GM21381 (cell line): Measurements from ENCODE around the gene ARFGAP1.

ENCODE experiments used
- ATAC-seq: cut with Tn5 transposase; IDR thresholded peaks from one replicate; pipeline ENCODE4 v1.9.1; 2021; ENCODE audit warnings: mild to moderate bottlenecking, moderate library complexity; ENCODE audit not compliant: unreplicated experiment

The ARFGAP1 gene

DNA sequence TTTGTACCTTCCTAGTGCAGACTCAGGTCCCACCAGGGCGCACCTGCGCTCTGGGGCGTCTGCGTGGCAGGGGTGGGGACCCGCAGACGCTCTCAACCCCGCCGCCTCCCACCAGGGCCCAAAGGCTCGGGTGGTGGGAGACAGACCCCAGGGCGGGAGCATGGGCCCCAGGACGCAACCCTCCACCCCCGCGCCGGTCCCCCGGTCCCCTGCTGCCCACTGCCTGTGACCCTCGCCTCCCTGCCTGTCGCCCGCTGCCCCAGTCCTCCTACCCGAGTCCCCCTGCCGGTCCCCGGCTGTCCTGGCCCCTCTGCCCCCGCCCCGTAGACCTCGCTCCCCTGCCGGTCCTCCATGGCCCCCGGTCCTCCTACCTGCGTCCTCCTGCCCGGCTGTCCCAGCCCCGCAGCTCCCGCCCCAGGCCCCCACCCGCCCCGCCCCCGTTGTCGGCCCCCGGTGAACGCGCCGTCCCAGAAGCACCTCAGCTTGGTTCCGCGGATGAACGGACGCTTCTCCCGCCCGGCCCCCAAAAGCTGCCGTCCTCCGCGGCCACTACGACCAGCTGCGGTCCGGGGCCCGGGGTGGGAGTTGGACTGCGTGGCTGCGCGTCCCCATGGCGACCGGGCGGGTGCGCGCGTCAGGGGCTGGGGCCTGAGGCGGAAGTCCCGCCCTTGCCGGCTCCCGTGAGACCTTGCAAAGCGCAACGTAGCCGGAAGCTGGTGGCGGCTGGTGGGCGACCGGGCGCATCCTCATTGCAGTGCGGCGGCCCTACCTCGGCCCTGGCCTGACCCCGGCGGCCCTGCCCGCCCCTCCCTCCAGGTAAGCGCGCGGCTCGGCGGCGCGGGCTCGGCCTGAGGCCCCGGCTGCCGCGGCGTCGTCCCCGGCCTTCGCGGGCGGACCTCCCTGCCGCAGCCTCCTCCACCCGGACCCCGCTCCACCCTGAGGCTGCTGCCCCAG lies at the start of gene ARFGAP1:
Gene ARFGAP1, plus strand, starts transcription at position 709 of the 954 bp plus-strand sequence. CDS start 2,768 bp downstream, outside the sequence.
- ATAC-seq = peak; percentile 87

DNA sequence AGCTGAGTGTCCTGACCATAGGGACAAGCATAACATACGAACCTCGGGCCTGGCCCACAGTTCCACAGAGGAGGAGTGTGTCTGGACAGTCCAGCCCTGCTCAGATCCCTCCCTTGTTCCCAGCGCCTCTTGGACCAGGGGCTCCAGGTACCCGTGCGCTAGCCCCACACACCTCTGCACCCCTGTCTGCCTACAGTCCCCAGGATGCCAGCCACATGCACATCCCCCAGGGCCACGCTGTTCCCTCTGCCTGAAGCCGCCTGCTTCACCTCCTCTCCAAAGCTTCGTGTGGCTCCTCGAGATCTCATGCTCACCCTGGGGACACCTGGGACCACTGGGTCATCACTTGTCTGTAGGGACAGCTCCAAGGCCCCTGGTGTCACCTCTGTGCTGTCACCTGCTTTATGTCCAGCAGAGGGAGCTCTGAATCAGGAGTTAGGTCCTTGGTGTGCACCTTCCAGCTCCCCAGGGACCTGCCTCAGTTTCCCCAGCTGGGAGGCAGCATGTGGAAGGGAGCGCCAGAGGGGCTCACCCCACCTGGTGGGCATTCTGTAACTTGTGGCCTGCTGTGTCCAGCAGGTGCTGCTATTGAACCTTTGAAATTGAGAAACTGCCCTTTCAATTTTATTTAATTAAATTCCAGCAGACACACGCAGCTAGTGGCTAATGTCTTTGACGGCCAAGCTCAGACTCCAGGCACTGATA lies 49.3 kb upstream of the ARFGAP1 start:
- no peak for ATAC-seq

DNA sequence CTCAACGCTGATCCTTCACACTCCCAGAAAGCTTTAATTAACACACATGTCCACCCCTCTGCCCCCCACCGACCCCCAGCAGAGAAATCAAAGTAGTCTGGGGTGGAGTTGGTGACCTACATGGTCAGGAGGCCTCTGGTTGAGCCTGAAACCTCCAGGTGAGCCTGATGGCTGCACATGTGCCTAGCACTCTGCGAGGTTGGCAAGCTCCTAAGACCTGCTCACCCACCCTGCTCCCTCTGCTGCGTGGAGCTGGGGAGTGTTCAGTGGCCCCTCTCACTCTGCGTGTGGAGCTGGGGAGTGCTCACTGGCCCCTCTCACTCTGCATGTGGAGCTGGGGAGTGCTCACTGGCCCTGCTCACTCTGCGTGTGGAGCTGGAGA lies 48.8 kb upstream of the ARFGAP1 start:
- no peak for ATAC-seq

DNA sequence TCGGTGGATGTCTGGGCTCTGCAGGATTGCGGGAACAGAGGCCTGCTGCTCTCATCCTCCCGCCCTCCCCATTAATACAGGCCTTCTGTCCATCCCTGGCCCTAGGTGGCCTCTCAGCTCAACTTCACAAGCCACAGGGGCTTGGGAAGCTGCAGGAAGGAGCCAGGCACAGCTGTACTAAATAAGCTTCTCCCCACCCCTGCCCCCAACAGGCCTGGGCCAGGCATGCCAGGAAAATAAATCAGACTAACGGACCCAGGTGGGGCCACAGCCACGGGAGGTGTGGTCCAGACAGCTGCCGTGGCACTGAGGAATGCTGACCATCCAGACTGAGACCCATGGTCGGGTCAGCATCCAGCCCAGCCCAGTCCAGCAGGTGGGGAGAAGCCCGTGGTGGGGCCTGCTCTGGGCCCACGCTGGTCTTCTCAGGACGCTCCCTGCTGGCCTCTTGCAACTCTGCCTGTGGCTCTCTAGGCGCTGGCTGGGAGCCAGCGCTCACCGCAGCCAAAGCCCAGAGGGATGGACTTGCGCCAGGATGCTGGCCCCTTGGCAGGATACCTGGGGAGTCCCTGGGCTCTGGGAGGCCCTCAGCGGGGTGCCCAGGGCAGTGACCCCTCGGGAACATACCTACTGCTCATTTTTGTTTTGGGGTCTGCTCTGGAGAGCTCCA lies 48.1 kb upstream of the ARFGAP1 start:
- ATAC-seq = no peak

DNA sequence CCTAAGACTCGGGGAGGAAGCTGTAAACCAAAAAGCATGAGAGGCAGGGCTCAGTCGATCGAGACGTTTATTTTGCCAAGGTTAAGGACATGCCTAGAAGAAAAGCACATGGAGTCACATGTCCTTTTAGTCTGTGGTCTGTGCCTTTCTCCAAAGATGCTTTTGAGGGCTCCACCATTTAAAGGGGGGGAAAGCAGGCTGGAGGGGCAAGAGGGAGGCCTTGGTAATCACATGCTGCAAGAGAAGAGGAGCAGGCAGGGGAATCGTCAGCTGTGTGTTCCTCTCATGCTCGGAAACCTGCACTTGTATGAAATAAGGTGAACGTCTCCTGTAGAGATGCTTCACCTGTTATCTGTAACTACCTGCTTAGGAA lies 47.5 kb upstream of the ARFGAP1 start:
- no peak for ATAC-seq

DNA sequence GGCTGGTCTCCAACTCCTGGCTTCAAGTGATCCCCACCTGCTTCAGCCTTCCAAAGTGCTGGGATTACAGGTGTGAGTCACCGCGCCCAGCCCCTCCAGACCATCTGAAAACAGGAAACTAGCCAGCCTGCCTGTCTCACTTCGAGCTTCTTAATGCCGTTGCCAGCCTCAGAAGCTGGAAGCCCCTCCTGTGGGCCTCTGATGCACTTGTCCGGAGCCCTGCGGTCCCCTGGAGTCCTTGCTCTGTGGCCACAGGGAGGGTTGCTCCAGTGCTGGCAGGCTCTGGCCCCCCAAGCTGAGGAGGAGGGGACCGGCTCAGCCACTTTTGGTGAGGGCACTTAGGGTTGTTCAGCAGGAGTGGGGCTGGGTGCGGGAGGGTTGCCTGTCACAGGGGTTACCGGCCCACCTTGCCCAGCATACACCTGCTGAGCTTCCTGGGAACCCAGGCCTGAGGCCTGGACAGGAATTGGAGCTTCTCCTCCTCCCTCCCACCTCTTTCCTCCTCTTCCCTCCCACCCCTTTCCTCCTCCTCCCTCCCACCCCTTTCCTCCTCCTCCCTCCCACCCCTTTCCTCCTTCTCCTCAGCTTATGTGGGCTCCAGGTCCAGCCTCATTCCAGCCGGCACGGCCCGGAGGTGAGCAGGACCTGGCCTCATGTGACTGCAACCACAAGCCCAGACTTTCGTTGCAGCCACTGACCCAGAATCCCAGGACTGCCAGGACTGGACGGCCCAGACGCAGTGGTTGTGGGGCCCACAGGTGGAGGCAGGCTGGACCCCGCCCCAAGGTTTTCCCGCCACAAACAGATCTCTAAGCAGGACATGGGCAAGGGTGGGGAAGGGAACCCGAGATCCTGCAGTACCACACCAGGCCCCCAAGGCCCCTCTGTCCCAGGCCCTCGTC lies 46.3 kb upstream of the ARFGAP1 start:
- ATAC-seq = no peak

DNA sequence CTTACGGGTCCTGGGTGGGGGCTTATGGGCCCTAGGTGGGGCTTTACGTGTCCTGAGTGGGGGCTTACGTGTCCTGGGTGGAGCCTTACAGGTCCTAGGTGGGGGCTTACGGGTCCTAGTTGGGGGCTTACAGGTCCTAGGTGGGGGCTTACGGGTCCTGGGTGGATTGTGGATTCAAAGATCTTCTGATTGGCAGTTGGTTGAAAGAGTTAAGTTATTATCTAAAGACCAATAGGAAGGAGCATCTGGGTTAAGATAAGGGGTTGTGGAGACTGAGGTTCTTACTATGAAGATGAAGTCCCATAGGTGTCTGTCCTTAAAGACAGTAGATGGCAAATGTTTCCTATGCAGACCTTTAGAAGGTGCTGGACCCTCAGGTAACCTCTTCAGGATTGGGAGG lies 45.4 kb upstream of the ARFGAP1 start:
- no peak for ATAC-seq

DNA sequence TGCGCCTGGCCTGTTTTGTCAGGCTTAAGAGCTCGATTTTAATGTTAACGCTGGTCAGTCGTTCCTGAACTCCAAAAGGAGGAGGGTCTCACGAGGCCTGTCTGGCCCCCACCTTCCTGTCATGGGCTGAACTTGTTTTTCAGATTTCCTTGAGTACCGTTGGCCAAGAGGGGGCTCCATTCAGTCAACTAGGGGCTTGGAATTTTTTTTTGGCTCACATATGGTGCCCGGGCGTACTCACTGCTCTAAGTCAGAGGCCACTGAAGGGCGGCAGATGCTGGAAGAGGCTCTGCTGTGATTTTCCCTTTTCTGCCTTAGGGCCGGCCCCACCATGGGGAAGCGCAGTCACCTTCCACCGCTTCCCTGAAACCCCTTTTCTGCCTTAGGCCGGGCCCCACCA lies 43.8 kb upstream of the ARFGAP1 start:
- ATAC-seq = no peak

DNA sequence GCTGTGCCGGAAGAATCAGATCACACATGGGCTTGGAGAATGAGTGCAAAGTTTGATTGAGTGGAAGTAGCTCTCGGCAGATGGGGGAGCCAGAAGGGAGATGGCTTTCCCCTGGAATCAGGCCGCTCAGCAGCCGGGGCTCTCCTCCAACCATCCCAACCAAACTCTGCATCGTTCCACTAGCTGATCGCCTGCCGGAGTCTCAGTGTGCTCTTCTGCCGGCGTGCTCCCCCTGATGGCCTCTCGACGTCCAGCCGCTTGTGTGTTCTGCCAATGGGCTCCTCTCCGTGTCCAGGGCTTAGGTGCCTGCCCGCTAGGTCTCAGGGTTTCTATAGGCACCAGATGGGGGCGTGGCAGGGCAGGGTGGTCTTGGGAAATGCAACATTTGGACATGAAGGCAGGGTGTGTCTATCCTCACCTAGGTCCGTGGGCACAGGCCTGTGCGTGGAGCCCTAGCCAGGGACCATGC lies 41.8 kb upstream of the ARFGAP1 start:
- no peak for ATAC-seq

DNA sequence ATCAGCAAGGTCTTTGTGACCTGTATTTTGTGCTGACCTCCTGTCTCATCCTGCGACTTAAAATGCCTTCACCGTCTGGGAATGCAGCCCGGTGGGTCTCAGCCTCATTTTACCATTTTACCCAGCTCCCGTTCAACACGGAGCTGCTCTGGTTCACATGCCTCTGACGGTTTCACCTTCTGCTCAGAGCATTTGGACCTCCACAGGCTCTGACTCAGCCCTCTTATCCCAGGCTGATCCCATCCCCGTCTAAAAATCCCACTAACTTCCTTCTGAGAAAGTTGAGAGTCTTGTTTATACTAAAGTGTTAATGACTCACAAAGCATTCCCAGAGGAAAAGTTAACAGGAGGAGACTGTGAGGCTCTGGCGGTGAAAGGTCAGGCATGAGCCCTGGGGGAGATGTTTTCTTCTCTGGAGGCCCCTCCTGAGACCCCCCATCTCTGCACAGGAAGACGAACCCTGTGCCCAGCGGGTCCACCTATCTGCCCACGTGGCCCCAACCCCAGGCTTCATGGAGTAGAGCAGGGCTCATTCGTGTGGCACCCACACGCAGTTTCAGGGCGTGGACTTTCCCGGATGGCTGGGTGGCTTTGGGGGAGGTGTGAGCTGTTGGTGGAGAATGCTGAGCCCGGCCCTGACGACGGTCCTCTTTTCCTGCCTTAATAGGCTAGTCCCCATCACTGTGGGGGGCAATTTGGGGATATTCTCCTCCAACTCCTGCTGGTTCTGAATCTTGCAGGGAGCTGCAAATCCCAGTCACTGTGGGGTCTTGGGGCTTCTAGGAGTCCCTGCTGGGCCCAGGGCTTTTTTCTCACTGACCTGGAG lies 40.2 kb upstream of the ARFGAP1 start:
- no peak for ATAC-seq

DNA sequence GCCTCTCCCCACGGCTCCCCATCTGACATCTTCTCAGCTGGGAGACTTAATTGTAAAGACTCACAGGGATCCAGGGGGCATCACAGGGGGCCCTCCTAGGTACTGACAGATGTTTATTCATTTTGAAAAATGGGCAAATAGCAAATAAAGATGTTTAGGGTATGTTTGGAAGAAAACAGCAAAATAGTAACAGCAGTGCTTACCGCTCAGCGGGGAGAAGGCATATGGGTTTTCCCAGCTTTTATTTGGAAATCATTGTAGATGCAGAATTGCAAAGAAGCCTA lies 39.6 kb upstream of the ARFGAP1 start:
- ATAC-seq = no peak

DNA sequence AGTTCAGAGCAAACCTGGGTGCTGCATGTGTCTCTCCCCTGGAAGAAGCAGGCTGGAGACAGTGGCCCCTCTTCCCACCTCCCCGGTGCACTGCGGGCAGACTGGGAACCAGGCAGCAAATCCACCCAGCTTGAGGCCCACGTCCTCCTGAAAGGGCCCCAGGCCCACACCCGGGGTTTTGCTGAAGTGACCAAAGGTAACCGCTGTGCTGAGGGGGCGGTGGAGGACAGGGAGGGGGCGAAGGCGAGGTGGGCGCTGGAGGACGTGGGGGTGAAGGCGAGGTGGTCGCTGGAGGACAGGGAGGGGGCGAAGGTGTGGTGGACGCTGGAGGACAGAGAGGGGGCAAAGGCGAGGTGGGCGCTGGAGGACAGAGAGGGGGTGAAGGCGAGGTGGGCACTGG lies 38.7 kb upstream of the ARFGAP1 start:
- ATAC-seq = no peak

DNA sequence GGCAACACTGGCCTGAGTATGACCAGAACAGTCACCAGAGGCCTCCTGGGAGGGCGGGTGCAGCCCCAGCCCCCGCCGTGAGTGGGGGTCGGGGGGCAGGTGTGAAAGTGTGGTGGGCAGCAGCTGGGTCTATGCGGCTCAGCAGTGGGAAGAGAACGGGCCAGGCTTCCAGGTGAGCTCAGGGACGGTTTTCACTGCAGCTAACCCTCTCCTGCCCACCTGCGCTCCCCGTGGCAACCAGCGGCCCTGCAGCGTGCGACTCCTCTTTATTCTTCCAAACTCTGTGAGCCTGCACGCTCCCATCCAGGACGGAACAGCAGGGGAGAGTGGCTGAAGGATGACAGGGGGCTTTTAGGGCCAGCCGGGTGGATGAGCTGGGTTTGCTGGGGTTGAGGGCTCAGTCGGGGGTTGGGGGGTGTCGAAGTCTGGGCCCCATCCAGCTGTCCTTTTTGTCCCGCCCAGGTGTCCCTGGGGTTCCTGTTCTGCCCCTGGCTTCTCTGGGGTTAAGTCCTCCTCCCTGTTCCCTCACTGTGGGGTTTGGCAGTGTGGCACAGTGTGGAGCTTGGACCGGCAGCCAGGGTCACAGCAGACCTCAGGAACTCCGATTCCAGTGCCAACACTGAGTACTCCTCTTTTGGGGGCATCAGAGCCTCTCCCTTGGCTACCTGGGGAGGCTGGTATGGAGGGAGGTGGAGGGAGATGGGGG lies 37.8 kb upstream of the ARFGAP1 start:
- no peak for ATAC-seq

DNA sequence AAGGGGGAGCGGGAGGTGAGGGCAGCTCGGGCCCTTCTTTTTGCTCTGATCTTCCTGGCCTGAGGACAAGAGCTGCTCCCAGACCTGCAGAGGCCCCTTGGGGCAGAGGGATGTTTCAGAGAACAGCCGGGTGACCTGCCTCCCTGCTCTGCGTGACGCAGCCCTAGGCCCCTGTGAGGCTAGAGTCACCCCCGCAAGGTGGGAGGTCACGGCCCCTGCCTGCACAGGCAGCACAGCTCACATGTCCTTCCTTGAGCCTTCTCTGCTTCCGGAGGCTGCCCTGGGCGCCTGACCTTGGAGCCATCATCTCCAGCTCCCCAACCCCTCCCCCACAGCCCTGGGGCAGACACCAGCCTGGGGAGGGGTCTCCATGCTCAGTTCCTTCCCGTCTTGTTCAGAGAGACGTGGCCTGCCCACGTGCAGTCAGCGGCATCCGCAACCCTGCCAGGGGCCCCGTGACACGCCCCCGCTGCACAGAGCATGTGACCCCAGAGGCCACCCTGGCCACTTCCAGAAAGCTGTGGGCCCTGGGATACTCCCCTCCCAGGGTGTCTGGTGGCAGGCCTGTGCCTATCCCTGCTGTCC lies 37.1 kb upstream of the ARFGAP1 start, which contains the start of gene BIRC7:
Gene BIRC7, plus strand, starts transcription at position 507 of the 585 bp plus-strand sequence. CDS start 192 bp downstream, outside the sequence.
- ATAC-seq = no peak

DNA sequence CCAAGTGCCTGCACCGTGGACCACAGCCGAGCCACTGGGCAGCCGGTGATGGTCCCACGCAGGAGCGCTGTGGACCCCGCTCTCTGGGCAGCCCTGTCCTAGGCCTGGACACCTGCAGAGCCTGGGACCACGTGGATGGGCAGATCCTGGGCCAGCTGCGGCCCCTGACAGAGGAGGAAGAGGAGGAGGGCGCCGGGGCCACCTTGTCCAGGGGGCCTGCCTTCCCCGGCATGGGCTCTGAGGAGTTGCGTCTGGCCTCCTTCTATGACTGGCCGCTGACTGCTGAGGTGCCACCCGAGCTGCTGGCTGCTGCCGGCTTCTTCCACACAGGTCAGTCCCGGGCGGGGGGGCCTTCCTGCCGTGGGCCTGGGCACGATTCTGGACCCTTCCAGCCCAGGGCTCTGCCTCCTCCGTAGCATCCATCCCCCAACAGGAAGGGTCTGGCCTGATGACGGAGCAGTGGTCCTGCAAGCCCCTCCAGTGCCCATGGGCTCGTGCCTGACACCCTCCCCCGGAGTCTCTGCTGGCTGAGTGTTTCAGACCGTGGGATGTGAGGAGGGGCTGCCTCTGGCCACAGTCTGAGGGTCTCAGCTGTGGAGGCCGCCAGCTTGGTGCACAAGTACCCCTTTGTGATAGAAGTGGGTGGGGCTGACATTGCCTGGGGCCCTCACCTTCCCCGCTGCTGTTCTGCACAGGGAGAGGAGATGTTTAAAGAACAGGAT lies 36.3 kb upstream of the ARFGAP1 start:
- ATAC-seq = no peak

DNA sequence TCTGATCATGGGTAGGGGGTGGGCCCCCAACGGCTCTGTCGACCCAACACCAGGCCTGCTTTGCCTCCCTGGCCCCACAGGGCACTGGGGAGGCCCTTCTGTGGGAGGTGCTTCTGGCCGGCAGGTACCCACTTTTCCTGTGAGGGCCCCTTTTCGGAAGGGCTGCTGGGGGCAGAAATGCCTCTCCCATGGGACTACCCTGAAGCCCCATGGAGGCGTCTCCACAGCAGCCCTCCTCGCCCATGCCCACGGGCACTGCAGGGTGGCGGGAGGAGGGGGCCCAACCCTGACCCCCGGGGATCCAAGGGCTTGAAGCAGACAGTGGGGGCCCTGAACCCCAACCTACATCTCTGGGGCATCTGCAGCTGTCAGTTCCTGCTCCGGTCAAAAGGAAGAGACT lies 34.6 kb upstream of the ARFGAP1 start:
- no peak for ATAC-seq

DNA sequence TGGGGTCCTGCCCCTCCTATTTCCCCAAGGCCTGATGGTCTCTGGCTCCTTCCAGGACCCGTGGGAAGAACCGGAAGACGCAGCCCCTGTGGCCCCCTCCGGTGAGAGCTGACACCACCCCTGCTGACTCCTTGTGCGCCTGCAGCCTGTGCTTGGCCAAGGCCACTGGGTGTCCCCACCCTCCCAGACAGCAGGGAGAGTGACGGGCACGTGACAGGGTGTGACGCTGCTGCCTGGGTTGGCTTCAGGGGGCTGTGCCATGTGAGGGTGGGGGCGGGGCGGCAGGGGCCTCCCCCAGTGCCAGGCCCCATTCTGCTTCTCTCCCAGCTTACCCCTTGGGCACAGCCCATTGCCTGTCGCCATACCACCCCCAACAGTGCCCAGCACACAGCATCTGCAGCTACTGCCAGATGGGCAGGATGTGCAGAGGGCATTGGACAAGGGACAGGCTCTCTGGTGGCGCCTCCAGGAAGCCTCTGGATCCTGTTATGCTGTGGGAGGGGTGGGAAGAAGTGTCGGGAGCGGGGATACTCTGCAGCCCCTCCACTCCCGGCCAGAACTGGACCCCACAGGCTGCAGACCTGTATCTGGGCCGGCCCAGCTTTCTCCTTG lies 34.0 kb upstream of the ARFGAP1 start:
- no peak for ATAC-seq

DNA sequence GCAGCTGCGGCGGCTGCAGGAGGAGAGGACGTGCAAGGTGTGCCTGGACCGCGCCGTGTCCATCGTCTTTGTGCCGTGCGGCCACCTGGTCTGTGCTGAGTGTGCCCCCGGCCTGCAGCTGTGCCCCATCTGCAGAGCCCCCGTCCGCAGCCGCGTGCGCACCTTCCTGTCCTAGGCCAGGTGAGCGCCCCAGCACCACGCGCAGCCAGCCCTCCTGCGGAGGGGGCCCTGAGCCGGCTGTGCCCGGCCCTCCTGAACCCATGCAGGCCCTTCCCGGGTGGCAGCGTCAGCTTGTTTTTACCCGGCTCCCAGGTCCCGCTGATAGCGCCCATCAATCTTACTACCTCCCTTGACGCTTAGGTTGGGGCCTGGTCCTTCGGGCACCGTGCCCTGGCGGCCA lies 33.2 kb upstream of the ARFGAP1 start:
- ATAC-seq = no peak
